Activated CD4-positive, alpha-beta T cell treated with anti-CD3 and anti-CD28 coated beads, Interleukin-2, amount 50 U/mL, for 48 hours (primary cell): ENCODE data around the gene NFASC.

Experiments
- DNase-seq, 2 experiments: peaks; one replicate each; pipeline ENCODE4 v3.0.0-alpha.2; 2020

Gene NFASC

DNA sequence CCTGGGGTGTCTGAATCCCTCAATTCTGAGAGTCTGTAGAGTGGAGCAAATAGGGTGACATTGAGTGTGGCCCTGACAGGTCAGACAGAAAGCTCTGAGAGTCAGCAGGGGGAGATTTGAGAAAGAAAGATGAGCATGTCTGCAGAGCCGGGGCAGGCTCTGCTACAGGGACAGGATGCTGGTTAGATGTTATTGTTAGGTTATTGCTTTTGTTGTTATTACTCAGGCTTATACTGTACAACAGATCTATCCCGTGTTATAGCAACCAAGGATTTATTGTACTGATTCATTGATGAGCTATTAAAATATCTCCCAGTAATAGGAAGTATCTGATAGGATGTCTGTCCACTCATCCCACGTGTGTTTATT is 59.5 kb downstream of the NFASC start:
- DNase-seq: no peak

DNA sequence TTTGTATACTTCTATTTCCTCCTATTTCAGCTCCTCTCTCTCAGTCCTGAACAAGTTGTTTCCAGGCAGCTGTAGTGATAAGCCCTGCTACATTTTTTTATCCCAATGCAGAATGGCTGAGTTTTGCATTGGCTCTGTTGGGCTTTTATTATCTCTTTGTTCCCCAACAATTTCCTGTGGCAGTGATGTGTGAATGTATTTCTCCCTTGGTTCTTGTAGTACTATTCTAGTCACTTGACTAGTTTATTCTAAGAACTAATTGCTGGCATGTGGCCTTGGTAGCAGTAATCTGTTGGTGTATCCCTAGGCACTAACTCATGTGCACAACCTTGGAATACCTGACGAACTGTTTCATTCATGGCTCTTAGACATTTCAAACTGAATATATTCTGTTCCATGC is 60.7 kb downstream of the NFASC start:
- no peak for DNase-seq

DNA sequence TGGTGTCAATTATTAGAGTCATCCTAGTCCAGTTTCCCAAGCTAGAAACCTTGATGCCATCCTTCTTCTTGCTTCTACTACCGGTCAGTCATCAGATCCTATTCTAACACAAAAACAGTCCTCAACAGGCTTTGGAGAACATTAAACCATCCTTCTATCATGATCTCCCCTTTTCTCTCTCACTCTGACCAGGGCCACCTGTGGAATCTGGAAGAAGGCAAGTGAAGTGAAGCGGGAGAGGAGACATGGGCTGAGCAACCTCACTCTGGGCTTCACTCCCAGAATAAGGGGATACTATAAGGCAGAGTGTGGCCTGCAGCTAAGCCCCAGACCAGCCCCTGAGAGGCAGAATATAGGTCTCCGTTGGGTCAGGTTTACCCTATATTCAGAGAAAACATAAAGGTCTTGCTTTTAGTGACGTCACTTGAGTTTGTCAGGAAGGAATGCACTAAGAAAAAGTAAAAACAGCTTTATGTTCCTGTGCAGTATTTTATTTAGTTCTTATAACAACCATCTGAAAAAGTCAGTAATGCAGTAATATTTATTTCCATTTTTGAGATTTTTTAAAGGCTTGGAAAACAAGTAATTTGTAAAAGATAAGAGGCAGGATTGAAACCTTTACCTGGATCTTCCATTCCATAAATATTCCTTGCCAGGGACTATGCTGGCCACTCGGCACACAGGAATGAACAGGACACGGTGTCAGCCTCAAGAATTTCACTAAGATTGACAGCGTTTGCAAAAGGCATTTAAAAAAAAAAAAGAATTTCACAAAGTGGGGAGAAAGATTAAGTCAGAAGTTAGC is 61.3 kb downstream of the NFASC start:
- DNase-seq: no peak

DNA sequence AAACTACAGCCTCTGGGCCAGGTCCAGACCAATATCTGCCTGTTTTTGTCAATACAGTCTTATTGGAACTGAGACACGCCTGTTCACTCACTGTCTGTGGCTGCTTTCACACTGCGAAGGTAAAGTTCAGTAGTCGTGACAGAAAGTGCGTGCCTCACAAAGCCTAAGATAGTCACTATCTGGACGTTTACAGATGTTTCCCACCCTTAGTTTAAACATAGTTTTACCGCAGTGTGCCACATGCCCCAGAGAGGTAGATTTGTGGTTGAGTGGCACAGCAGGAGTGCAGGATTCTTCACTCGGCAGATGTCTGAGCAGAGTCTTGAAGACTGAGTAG is 61.9 kb downstream of the NFASC start:
- DNase-seq: no peak

DNA sequence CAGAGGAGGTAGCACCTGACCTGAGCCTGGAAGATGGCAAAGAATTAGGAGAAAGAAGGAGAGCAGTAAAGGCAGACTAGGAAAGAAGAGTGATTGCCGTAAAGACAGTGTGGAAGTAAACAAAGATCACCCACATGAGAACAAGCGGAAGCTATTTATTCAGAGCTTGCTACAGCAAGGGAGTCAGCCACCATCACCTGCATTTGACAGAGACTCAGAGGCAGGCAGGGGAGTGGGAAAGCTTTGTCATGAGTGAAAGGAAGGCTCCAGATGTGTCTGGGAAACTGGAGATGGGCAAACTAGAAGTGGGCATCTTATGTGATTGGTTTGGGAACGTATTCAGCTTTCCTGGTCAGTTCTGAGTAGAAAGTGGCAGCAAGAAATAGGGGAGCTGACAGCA is 64.5 kb downstream of the NFASC start:
- no peak for DNase-seq

DNA sequence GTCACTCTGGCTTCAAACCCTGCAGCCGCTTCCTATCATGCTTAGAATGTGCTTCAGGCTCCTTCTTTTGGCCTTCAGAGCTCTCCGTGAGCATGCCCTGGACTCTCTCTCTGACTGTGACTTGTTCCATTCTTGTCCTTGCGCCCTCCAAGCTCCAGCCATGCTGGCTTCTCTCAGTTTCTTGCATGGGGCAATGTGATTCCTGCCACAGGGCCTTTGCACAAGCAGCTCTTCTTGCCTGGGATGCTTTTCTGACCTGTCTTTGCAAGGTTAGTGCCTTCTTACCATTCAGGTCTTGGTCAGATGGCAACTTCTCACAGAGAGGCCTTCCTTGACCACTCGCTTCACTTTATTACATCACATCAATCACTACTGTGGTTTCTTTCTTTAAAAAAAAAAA is 66.1 kb downstream of the NFASC start:
- no peak for DNase-seq

DNA sequence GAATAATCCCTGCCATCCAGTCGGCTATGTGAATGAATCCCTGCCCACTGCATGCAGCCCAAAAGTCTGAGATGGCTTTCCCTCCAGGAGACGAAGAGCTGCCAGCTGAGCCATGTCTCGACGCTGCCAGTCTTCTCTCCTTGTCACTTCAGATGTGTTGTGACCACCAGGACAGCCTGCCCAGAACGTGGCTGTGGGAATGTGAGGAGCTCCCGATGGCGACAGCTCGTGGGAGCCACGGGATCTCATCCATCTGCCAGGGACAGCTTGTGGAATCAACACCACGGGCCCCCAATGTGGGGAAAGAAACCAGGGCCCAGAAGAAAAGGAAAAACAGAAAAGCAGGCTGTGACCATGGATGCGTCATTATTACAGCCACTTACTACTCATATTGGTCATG is 67.2 kb downstream of the NFASC start:
- DNase-seq: no peak

DNA sequence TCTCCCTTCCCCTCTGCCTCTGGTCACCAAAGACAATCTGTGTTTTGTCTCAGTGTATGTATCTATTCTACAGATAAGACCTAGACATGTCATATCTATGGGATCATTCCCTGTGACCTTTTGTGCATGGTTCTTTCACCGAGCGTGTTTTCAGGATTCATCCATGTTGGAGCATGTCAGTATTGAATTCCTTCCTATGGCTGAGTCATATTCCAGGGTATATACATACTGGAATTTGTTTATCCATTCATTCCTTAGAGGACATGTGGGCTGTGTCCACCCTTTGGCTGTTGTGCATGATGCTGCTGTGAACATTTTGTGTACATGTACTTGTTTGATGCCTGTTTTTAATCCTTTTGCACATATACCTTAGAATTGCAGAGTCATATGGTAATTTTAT is 69.9 kb downstream of the NFASC start:
- DNase-seq: no peak

DNA sequence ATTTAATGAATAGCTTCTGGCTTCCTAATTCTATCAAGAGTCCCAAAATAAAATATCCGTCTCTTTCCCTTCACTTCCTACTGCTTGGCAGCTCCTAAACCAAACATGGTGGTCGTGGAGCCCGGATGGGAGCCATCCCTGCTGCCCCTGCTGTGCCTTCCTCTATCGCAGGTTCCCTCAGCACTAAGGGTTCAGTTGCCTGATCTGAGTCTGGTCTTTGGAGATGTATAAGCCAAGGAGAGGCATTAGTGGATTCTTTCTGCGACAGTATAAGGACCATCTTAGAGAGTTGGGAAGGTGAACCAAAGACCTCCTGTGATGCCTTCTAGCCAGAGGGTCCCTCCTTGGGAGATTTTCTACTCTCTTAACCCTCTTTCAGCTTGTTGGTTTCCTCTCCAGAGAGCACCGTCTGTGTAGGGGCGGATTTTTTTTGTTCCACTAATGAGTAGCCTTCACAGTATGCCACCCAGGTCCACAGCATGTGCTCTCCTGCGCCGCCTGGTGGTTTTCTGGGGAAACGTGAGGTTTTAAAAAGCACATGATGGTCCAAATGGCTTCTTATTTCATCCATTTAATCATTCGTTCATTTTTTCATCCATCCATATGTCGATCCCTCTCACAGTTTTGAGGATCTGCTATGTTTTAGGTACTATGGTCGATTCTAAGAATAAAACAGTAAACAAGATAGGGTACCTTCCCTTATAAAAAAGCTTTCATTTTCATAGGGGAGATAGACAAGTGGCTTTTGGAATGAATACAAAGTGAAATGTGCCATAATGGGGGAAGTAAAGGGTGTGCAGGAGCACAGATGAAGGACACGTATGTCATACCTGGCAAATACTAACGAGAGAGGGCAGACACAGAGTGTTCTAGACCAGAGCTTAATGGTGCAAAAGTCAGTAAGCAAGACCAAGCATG is 71.0 kb downstream of the NFASC start:
- DNase-seq: peak; percentile 67 to 74

DNA sequence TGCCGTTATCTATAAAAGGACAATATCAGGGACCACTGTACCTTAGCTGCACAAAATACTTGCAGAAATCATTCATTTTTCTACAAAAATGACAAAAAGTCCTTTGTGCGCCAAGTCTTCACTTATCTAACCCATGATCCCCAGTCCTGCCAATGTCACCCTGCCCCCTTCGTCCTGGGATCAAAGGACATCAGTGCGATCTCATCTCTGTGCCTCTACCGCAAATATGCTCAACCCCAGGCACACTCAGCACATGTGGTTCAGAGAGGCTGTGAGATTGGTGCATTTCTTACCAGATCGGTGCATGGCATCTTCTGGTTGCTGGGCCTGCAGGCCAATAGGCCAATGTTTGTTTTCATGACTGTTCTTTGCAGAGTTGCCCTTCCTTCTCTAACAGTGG is 72.8 kb downstream of the NFASC start:
- no peak for DNase-seq

DNA sequence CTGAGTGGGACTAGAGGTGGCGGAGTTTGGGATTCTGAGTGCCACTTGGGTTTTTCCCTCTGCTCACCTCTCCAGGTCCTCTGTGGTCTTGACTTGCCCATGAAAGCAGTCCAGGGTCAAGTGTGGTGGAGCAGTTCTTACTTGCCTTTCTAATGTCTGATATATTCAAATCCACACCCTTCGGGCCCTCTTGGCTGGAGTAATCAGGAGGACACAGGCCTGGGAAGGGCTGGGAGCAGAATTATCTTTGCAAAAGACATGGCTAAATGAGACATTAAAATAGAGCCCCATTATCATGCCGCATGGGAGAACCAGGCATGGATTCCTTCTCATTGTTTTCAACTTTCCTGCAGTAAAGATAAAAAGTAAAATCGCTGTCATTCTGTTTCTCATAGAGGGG is 74.0 kb downstream of the NFASC start:
- DNase-seq: no peak

DNA sequence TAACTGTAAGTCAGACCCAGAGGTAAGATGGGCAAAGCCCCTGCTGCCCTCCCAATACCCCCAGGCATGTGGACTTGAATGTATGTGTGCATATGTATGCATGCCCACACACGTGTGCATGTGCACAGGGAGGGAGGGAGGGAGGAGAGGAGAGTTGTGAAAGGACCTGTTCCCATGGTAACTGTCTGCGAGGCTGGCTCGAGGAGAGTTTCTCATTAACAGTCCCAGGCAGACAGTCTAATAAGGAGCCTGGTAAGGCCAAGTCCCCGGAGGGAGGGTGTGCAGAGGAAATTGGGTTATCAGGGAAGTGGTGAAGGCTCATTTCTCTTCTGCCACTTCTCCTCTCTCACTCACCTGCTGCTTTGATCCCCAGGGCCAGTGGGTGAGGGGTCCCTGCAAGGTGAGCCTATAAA is 74.9 kb downstream of the NFASC start:
- DNase-seq: no peak

DNA sequence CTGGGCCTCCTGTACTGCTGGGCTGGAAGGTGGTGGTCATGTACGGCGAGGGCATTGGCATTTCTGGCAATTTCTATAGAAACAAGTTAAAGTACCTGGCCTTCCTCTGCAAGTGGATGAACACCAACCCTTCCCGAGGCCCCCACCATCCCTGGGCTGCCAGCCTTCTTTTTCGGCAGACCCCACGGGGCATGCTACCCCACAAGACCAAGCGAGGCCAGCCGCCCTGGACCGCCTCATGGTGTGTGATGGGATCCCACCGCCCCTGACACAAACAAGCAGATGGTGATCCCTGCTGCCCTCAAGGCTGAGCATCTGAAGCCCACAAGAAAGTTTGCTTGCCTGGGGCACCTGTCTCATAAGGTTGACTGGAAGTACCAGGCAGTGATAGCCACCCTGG is 76.0 kb downstream of the NFASC start:
- DNase-seq: no peak

DNA sequence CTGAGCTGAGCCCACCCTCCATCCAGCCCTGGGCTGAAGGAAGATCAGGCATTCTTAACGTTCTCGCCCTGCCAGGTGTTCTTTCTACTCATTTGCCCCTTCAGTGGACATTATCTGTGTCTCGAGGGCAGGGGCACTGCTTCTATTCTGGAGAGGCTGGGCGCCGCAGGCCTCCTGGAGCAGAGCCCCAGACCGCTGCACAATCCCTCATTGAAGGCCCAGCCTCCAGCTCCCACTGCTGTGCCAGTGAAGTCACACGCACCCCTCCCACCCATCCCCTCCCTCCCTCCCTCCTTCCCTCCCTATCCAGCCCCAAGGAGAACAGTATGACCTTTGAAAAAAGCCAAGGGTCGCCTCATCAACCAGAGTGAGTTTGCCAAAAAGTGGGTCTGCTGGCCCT is 76.7 kb downstream of the NFASC start:
- no peak for DNase-seq

DNA sequence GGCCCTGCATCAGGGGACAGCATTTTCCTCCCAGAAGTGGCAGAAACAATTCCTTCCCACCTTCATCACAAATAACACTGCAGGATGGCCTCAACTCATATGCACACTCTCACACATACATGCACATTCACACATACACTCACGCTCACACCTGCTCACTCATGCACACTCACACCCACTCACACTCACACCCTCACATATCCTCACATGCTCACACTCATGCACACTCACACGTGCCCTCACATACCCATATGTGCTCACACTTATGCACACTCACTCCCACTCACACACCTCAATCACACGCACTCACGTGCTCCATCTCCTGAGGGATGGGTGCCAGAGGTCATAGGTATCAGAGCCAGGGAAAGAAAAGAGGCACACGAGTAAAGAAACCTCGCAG is 77.1 kb downstream of the NFASC start:
- DNase-seq: no peak

DNA sequence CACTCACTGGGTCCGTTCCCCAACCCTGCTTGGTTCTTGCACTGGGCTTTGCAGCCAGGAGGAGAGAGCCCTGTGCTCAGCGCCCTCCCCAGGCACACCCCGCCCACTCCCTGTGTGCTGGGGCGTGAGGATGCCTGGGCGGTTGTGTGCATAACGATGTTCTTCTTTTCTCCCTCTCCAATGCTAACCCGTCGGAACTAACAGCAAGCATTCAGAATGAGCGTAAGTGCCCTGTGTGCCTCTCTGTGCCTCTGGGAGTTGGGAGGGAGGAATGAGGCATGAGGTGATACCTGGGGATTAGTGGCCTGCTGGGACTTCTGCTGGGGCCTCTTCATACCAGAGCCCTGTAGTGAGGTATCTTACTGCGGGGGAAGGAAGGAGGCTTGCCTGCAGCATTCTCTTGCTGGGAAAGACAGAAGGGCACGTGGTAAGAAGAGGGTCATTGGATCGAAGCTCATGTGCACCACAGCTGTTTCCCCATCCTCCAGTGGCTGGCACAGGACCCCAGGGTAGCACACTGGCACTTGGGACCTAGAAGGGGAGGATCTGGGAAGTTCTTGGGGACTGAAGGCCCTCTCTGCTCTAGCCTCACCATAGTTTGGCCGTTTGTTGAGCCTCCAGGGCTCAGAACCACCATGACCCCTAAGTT is 79.8 kb downstream of the NFASC start:
- no peak for DNase-seq

DNA sequence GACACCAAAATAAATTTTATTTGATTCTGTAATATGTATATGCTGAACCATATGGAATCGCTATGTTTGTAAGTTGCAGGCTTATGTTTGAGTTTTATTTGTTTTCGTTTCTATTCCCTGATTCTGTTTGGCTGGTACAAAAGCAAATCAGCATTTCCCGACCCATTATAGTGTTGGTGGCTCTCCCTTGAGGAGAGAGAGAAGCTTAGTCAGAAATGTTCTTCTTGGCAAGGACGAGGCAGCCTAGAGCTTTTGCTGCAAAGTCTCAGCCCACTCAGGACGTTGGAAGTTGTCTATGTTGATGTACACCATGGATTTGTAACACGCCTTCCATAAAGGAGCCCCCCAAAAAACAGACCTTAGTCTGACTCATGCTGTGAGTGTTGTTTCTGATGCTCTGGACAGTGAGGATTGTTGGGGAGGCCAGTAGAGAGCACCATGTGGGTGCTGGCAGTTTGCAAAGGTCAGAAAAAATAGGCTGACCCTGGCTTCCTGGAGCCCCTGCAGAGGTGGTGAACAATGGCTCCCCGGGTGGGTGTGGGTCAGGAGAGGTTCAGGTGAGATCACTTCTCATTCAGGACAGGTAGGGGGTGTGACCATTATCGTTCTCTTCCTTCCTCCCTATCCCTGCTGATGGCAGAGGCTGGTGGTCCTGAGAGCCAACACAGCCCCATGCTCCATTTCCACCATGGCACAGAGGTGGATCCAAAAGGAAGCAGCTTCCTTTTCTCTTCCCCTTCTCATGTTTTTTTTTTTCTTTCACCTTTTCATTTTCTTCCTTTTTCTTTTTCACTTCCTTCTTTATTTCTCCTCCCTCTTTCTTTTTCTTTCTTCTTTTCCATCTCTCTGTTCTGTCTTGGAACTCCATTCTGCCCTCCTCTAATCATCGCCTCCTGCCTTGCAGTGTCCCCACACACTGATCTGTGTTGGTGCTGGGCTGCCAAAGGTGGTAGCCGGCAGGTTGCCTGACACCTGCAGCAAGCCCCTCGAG is 88.0 kb downstream of the NFASC start:
- no peak for DNase-seq

DNA sequence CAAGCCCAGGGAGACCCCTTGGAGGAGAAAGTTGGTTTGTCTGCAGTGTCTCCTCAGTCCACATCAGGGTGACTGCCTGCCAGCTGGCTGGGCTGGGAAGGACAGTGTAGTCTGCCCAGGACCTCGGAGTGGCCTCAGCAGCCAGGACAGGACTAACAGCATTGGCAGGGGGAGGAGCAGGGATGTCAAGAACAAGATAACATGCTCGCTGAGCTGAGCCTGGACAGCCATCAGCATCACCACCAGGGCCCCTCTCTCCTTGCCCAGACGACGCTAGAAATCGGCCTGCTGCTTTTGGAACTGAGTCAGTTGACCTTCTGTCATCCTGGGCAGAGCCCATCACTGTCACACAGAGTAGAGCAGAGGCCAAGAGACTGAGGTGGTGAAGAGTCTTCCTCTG is 88.7 kb downstream of the NFASC start:
- no peak for DNase-seq

DNA sequence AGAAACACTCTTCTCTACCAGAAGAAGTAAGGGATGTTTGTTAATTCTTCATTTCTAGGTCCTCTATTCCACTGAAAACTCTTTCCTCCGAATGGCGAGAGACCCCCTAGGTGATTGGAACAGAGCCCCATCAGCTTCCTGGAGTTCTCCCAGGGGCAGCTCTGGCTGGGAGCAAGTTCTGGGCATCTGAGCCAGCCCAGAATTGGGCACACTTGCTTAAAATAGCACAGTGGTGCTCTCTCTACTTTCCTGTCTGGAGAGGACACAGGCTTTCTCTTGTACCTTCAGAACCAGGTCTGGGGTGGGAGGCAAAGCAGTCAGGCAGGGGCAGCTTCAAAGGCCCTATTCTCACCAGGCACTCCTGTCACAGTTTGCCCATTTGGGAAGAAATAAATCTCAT is 89.2 kb downstream of the NFASC start:
- DNase-seq: no peak

DNA sequence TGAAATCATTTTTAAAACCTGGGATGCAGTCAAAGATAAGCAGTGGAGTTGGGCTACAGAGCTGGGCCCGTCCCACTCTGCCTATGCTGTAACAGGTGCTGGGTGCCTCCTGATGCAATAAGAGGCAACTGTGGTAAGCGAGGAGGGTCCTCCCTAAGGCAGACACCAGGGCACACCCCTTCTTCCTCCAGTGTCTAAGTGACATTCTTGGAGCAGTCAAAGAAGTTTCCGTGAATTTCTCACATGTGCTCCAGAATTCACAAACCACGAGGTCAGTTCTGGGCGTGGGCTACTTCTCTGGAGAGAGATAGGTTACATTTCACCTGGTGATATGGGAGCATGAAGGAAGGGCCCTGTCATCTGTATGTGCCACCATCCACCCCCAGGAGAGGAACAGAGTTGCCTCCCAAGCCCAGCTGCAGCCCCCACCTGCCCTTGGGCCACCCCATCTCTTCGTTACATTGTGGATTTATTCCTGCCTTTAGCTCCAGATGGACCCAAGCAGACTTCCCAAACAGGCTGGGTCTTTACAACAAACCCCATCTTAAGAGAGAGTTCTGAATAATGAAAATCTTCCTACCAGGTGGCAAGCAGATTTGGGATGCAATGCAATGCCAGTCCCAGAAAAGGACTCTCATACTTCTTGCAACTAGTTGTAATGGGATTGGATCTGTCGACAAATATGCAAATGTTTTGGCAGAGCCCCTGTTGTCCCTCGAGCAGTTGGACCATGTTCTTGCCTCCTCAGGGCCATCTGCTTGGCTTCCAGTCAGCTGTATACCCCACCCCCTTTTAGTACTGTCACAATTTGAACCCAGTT is 89.9 kb downstream of the NFASC start:
- DNase-seq: no peak

DNA sequence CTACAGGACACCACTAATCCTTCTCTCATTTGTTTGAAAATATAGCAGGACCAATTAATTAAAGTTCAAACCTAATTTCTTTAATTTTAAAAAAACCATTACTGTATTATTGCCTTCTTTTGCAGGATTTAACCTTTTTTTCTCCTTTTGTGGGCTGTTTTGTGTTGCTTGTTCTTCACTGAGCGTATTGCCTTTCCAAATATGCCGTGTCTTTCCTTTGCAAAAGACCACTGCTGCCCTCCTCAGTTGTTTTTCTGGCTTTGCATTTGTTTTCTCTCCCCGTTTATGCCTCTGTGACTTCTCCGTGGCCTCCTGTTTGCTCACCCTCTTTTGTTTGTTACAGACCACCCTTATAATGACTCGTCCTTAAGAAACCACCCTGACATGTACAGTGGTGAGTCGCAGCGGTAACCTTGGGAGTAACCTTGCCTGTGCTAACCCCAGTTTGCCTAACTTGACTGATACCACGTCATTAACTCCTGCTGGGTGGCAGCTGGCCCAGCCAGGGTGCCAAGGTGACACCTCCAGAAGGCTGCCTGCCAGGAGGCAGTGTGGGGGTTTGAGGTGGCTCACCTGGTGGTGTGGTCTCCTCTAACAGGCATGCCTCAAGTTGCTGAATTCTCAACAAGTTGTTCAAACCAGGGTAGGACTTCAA is 91.2 kb downstream of the NFASC start:
- DNase-seq: no peak
